GM18867 (cell line): ENCODE data around the gene GPR25.
"Not testable (repeated sequence)": the region's sequence is repeated elsewhere in the genome, so short reads cannot be mapped to it uniquely, and the experiment has no call there.

Experiments
- ATAC-seq: cut with Tn5 transposase; IDR thresholded peaks from one replicate; pipeline ENCODE4 v1.9.1; 2021; ENCODE audit warnings: mild to moderate bottlenecking, moderate library complexity; ENCODE audit not compliant: unreplicated experiment

GPR25 gene

DNA sequence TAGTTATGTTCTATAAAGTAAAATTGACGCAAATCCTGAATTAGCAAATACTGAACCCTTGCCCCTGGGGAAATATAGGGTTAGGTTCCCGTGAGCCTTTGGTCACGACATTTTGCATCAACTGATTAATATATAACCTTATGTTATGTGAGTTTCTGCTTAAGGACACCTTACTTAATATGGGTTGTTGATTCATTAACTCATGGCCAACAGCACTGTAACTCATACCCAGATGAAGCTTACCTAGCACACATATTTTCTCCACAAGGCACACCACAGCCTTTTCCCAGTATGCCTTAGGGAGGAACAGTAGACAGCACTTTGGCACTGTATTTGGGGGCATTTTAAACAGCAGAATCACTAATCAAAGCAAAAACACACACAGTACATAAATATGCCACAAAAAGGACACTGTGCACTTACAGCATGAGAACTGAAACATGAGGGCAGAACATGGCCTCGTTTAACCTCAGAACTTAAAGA lies 37.0 kb downstream of the GPR25 start:
- ATAC-seq: peak; percentile 42

DNA sequence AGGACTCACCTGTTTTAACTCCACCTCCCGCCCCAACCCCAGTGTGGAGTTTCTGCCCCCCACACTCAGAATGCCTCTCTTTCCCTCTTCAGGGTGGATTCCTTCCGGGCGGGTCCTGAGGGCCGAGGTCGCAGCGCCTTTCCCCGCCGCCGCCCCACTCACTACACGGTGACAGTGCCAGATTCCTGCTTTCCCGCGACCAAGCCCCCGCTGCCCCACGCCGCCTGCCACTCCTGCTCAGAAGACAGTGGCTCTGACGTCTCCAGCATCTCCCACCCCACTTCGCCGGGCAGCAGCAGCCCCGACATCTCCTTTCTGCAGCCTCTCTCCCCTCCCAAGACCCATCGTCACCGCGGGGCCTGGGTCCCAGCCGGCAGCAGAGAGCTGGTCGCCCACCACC lies 38.6 kb downstream of the GPR25 start:
- ATAC-seq: no peak

DNA sequence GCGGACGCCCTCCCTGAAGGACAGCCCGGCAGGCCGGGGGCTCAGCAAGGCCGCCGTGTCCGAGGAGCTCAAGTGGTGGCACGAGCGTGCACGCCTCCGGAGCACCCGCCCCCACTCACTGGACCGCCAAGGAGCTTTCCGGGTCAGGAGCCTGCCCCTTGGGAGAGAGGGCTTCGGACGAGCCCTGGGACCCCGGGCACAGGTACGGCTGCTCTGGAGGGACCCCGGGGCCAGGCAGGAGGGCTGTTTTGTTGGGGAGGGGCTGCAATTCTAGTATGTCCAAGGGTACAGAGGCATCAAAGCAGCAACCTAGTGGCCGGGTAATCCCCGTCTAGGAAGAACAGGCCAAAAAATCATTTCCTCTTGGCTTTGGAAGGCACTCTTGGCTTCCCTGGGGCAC lies 39.2 kb downstream of the GPR25 start:
- not testable (repeated sequence) for ATAC-seq

DNA sequence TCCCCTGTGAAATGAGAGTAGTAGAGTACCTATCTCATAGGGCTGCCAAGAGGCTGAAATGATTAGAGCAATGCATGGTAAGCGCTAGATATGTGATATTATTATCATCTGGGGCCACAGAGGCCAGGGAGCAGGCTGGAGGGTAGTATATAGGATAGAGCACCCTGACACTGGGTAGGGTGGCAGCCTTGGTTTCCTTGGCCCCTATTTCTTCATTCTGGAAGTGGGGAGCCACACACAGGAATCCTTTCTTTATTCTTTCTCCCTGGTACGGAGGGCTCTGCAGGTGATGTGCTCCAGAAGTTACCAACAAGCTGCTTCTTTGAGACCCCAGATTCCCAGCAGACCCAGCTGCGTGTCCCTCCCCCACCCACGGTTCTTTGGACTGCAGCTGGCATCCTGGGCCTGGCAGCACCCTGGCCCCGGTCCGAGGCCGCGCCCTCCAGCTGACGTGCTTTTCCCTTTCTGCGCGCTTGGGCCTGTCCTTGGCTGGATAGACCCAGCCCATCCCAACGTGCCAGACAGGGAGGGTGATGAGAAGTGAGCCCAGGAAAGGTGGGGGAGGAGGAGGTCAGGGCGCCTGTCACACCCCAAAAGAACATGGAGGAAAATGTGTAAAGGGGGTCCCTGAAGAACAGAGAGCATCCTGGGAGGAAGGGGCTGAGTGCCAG lies 40.1 kb downstream of the GPR25 start:
- ATAC-seq: no peak

DNA sequence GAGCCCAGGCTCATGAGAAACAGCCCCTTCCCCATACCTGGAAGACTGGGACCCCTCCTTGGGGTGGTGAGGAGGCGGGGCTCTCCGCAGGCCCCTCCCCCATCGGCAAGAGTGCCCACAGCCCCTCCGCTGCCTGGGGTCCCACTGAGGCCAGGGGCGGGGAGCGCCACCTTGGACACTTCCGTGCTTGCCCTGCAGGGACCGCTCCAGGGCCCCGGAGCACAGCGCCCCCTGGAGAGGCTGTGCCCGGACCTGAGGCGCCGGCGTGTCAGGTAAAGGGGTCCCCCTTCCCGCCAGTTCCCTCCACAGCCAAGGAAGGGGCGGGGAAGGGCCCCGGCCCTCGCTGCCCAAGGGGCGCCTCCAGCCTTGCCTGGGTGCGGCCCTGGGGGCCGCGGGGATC lies 43.4 kb downstream of the GPR25 start:
- no peak for ATAC-seq

DNA sequence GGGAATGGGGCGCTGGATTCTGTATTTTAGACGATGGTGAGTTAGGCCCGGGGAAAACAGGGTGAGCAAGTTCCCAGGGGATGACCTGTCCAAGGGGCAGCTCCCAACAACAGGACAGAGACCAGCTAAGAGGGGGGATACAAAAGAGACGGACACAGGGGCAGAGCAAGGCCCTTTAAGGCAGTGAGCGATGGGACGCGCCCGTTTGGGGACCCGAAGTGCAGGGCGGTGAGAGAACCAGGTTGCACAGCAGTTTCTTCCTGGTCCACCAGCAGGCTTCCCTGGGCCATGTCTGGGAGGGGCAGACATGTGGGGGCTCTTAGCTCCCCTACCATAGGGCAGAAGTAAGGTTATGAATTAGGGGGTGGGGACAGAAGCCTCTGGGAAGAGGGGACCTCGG lies 43.9 kb downstream of the GPR25 start:
- no peak for ATAC-seq

DNA sequence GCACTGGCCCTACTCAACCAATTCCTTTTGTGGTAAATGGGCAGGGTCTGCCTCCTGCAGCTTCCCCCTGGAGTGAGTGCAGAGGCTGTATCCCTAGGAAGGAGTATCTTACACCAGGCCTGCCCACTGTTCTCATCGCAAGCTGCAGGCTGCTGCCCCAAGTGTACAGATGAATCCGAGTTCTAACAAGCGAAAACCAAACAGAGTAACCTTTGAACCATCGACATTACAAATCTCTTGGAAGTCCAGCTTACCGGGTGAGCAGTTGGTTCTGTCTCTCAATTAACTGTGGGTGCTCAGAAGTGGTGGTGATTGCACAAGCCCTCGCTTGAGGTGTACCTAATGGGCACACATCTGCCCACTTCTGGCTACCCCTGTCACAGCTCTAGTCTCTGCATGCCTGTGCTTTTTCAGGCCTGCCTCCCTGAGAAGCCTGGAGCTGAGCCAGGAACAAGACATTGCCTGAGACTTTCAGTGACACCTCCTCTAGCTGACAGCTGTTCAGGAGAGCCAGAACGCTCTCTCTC lies 44.6 kb downstream of the GPR25 start:
- no peak for ATAC-seq

DNA sequence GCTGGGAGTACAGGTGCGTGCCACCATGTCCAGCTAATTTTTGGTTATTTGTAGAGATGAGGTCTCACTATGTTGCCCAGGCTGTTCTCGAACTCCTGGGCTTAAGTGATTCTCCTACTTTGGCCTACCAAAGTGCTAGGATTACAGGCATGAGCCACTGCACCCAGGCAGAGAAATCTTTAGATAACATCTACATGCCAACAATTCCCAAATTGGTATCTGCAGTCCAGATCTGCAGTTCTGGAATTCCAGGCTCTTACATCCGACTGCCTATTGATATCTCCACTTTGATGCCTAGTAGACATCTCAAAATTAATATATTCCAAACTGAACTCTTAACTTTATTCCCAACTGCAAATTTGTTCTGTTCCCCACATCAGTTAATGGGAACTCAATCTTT lies 45.2 kb downstream of the GPR25 start:
- ATAC-seq: no peak

DNA sequence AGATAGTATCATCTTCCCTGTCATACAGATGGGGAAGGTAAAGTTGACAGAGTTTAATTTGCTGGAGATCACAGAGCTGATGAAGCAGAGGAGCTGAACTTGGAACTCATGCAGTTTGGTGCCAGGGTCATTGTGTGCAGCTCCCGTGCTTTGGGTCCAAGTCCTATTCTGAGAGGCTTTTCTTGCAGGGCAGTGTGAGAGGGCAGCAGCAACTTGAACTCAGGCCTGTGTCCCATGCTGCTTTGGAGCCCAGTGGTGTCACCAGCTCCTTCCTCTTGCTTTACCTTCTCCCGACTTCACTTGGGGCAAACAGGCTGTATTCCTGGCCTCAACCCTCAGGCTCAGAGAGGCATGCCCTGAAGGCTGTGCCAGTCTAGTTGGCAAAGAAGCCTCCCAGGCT lies 46.6 kb downstream of the GPR25 start:
- ATAC-seq: no peak

DNA sequence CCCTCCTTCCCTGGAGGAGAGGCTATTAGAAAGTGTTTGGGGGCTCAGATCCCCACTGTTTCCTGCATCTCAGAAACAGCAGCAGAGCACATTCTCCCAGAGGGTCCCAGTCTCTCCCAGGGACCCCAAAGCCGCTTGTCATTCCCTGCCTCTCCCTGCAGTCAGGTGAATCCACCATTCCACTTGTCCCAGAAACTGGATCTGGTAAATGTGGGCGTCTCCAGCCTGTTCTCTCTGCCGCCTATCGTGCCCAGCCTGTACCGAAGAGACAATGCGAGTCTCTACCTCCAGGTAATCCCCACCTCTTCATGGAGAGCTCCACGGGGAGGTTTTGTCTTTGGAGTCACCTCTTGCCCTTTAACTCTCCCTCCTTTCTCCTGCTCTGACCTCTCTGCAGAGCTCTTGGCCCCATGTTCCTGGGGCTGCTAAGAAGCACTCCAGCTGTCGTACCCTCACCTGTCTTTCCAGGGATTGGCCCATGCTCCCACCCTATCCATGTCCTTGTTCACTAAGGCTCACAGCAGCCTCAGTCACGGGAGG lies 48.9 kb downstream of the GPR25 start:
- no peak for ATAC-seq

DNA sequence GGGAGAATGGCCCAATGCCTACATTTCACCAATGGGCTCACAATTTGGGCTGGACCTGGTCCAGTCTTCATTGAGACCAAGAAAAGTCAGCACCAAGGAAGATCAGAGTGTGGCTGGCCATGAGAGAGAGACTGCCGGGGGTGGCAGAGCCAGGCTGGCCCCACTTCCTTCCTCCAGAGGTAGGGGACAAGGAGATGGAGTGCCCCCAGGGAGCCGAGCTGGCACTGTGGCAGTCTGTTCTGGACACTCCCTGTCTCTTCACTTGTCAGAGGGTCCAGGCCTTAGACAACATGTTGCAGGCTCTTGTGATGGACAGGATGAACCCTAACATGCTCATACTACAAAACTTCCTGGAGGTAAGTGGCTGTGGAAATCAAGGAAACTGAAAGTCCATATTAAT lies 49.6 kb downstream of the GPR25 start:
- no peak for ATAC-seq

DNA sequence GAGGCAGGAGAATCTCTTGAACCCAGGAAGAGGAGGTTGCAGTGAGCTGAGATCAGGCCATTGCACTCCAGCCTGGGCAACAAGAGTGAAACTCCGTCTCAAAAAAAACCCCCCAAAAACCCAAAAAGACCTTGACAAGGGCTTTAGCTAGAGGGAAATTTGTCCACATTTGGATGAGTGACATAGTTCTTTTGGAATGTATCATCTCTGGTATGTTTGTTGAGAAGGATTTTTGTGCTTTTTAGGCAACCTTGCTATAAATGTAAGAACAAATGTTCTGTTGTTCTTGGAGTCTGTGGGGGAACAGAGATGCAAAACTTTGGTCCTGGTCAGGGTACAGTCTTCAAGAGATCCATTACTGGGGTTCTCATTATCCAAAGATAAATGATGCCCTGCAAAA lies 50.8 kb downstream of the GPR25 start:
- no peak for ATAC-seq
